WTC11 (cell line): ENCODE results near the gene SCIN. TPM values are rescaled to one million over a fixed set of nuclear protein-coding genes. Genes with fewer than 3 reads are reported as not detected.

Source experiments
- ATAC-seq: fragments of 200-7000 bp; cut with Tn5 transposase; 2 replicates; pipeline ENCODE4 v1.10.0; 2021; ENCODE audit warnings: mild to moderate bottlenecking, moderate library complexity
- CTCF ChIA-PET: fragments of 300-600 bp; sonication (Branson Sonifier 250); formaldehyde crosslinking; loops from one replicate; lab custom pipeline; 2021; ENCODE audit warnings: antibody characterized with exemption; lab: Charles Lee
- POLR2A ChIA-PET: fragments of 350-600 bp; sonication (Branson Sonifier 250); formaldehyde crosslinking; loops from one replicate; lab custom pipeline; 2021; ENCODE audit warnings: antibody characterized with exemption; lab: Charles Lee
- DNase-seq: peaks from one replicate; pipeline ENCODE4 v3.0.0; 2021; ENCODE audit warnings: low spot score
- H3K27ac Mint-ChIP-seq: 2 replicates; pipeline ENCODE4 v1.8.0; 2021; ENCODE audit warnings: mixed read lengths
- H3K27me3 Mint-ChIP-seq: 2 replicates; pipeline ENCODE4 v1.8.0; 2021; ENCODE audit warnings: low read depth, mild to moderate bottlenecking, moderate library complexity, mixed read lengths
- H3K36me3 Mint-ChIP-seq: 2 replicates; pipeline ENCODE4 v1.8.0; 2021; ENCODE audit warnings: mixed read lengths
- H3K4me1 Mint-ChIP-seq: 2 replicates; pipeline ENCODE4 v1.8.0; 2022; ENCODE audit warnings: mixed read lengths
- H3K4me3 Mint-ChIP-seq: 2 replicates; pipeline ENCODE4 v1.8.0; 2021; ENCODE audit warnings: mild to moderate bottlenecking, moderate library complexity, mixed read lengths
- H3K9me3 Mint-ChIP-seq: 2 replicates; pipeline ENCODE4 v1.8.0; 2021; ENCODE audit warnings: mixed read lengths
- CREM ChIP-seq: sonication (generic); formaldehyde crosslinking; IDR thresholded peaks from 2 replicates; pipeline ENCODE4 v1.8.1; 2022; ENCODE audit warnings: mild to moderate bottlenecking, missing genetic modification reagents, moderate library complexity
- CTCF ChIP-seq: fragments of 200-600 bp; IDR thresholded peaks from 2 replicates; pipeline ENCODE4 v1.8.0; 2022; ENCODE audit warnings: antibody characterized with exemption
- FOXP1 ChIP-seq: sonication (generic); formaldehyde crosslinking; IDR thresholded peaks from 2 replicates; pipeline ENCODE4 v1.8.0; 2022; ENCODE audit warnings: missing genetic modification reagents, mild to moderate bottlenecking, moderate library complexity, borderline replicate concordance
- GRHL2 ChIP-seq: fragments of 250-450 bp; sonication (Bioruptor Pico); IDR thresholded peaks from 2 replicates; pipeline ENCODE4 v1.8.0; 2022; ENCODE audit warnings: mild to moderate bottlenecking, moderate library complexity; ENCODE audit not compliant: insufficient replicate concordance, severe bottlenecking
- HMGA2 ChIP-seq: fragments of 250-450 bp; sonication (Bioruptor Pico); IDR thresholded peaks from 2 replicates; pipeline ENCODE4 v1.4.0; 2021; ENCODE audit warnings: mild to moderate bottlenecking, moderate library complexity
- NFYB ChIP-seq: sonication (generic); formaldehyde crosslinking; conservative IDR thresholded peaks from 2 replicates; pipeline ENCODE4 v1.8.0; 2022; ENCODE audit warnings: low read depth, missing genetic modification reagents
- SMAD4 ChIP-seq: sonication (generic); formaldehyde crosslinking; IDR thresholded peaks from 2 replicates; pipeline ENCODE4 v1.8.0; 2022; ENCODE audit warnings: mild to moderate bottlenecking, missing genetic modification reagents
- SP1 ChIP-seq: sonication (generic); formaldehyde crosslinking; conservative IDR thresholded peaks from 2 replicates; pipeline ENCODE4 v1.8.1; 2022; ENCODE audit warnings: missing genetic modification reagents
- STAT6 ChIP-seq: sonication (generic); formaldehyde crosslinking; conservative IDR thresholded peaks from 2 replicates; pipeline ENCODE4 v1.8.1; 2023; ENCODE audit warnings: mild to moderate bottlenecking, low read depth, missing genetic modification reagents, moderate library complexity
- TP53 ChIP-seq: sonication (generic); formaldehyde crosslinking; IDR thresholded peaks from 2 replicates; pipeline ENCODE4 v1.8.1; 2023; ENCODE audit warnings: mild to moderate bottlenecking, missing genetic modification reagents
- ZNF263 ChIP-seq: sonication (generic); formaldehyde crosslinking; IDR thresholded peaks from 2 replicates; pipeline ENCODE4 v1.8.1; 2022; ENCODE audit warnings: low read depth, mild to moderate bottlenecking, moderate library complexity, missing genetic modification reagents
- ZNF396 ChIP-seq: fragments of 250-450 bp; sonication (Bioruptor Pico); IDR thresholded peaks from 2 replicates; pipeline ENCODE4 v1.8.0; 2021; ENCODE audit warnings: mild to moderate bottlenecking, moderate library complexity, borderline replicate concordance
- total RNA-seq: library from RNA; stranded (reverse); gene quantifications from 3 replicates; pipeline ENCODE4 v1.2.3, GENCODE V29; 2021
- TF ChIP-seq, protein P1 (sequence below): sonication (generic); formaldehyde crosslinking; IDR thresholded peaks from 2 replicates; pipeline ENCODE4 v1.8.0; 2022; ENCODE audit warnings: missing genetic modification reagents
- TF ChIP-seq, protein P2 (sequence below): fragments of 250-450 bp; sonication (Bioruptor Pico); IDR thresholded peaks from 2 replicates; pipeline ENCODE4 v1.9.0; 2021; ENCODE audit warnings: mild to moderate bottlenecking
- TF ChIP-seq, protein P3 (sequence below): sonication (generic); formaldehyde crosslinking; IDR thresholded peaks from 2 replicates; pipeline ENCODE4 v1.8.0; 2022; ENCODE audit warnings: mild to moderate bottlenecking, missing genetic modification reagents
- TF ChIP-seq, protein P4 (sequence below): sonication (generic); formaldehyde crosslinking; IDR thresholded peaks from 2 replicates; pipeline ENCODE4 v1.8.0; 2023; ENCODE audit warnings: missing genetic modification reagents

The SCIN gene
- total RNA-seq, 1 experiment from 2014 or later: 0.98 TPM

DNA sequence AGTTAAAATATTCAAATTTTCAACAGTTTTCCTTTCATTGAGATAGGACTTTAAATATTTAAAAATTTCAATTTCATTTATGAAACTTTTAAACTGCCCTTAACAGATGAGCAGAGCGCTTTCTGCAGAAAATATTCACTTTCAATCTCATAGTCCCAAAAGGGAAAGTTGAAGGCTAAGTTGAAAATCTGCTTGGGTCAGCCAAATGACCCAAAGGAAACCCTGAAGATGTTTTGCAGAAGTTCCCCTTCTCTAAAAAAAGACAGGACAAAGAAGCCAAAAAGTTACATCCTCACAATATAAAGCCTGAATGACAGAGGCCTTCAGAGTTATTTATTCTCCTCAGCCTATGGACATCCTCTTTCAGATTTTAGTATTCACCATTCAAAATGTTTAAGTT lies 17.6 kb upstream of the SCIN start (continued):
- no peak for TF ChIP-seq FOXP1 (CRISPR knock-in tag)
- TF ChIP-seq ZNF263: no peak
- no peak for TF ChIP-seq ZNF396
- TF ChIP-seq, protein P1, sequence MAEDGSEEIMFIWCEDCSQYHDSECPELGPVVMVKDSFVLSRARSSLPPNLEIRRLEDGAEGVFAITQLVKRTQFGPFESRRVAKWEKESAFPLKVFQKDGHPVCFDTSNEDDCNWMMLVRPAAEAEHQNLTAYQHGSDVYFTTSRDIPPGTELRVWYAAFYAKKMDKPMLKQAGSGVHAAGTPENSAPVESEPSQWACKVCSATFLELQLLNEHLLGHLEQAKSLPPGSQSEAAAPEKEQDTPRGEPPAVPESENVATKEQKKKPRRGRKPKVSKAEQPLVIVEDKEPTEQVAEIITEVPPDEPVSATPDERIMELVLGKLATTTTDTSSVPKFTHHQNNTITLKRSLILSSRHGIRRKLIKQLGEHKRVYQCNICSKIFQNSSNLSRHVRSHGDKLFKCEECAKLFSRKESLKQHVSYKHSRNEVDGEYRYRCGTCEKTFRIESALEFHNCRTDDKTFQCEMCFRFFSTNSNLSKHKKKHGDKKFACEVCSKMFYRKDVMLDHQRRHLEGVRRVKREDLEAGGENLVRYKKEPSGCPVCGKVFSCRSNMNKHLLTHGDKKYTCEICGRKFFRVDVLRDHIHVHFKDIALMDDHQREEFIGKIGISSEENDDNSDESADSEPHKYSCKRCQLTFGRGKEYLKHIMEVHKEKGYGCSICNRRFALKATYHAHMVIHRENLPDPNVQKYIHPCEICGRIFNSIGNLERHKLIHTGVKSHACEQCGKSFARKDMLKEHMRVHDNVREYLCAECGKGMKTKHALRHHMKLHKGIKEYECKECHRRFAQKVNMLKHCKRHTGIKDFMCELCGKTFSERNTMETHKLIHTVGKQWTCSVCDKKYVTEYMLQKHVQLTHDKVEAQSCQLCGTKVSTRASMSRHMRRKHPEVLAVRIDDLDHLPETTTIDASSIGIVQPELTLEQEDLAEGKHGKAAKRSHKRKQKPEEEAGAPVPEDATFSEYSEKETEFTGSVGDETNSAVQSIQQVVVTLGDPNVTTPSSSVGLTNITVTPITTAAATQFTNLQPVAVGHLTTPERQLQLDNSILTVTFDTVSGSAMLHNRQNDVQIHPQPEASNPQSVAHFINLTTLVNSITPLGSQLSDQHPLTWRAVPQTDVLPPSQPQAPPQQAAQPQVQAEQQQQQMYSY: no peak
- TF ChIP-seq GRHL2 (CRISPR knock-in tag): no peak
- TF ChIP-seq, protein P2, sequence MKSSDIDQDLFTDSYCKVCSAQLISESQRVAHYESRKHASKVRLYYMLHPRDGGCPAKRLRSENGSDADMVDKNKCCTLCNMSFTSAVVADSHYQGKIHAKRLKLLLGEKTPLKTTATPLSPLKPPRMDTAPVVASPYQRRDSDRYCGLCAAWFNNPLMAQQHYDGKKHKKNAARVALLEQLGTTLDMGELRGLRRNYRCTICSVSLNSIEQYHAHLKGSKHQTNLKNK (CRISPR knock-in tag): no peak
- no peak for TF ChIP-seq STAT6 (CRISPR knock-in tag)
- no peak for TF ChIP-seq HMGA2
- TF ChIP-seq CREM (CRISPR knock-in tag): no peak
- TF ChIP-seq, protein P3, sequence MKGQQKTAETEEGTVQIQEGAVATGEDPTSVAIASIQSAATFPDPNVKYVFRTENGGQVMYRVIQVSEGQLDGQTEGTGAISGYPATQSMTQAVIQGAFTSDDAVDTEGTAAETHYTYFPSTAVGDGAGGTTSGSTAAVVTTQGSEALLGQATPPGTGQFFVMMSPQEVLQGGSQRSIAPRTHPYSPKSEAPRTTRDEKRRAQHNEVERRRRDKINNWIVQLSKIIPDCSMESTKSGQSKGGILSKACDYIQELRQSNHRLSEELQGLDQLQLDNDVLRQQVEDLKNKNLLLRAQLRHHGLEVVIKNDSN (CRISPR knock-in tag): no peak
- TF ChIP-seq SMAD4 (CRISPR knock-in tag): no peak
- TF ChIP-seq, protein P4, sequence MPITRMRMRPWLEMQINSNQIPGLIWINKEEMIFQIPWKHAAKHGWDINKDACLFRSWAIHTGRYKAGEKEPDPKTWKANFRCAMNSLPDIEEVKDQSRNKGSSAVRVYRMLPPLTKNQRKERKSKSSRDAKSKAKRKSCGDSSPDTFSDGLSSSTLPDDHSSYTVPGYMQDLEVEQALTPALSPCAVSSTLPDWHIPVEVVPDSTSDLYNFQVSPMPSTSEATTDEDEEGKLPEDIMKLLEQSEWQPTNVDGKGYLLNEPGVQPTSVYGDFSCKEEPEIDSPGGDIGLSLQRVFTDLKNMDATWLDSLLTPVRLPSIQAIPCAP (CRISPR knock-in tag): no peak
- no peak for TF ChIP-seq SP1 (CRISPR knock-in tag)

GRCh38 chr7:12553416-12553815 lies 17.1 kb upstream of the SCIN start:
- TF ChIP-seq TP53 (CRISPR knock-in tag) (no peak), NFYB (no peak), CTCF (no peak)
- TF ChIP-seq, all 79 proteins: peak for 0
- Mint-ChIP-seq H3K4me1 (peaks cover 21% of the 10 kb centered on the region), H3K36me3 (peaks cover 4% of the 10 kb centered on the region), H3K27me3 (no peaks in the 10 kb centered on the region), H3K4me3 (no peak overlapping the region), H3K27ac (peak overlapping the region; percentile 3; the same call in 1 of the 2 replicates), H3K9me3 (peaks cover 19% of the 10 kb centered on the region)
- DNase-seq (no peak), ATAC-seq (no peak)
- CTCF ChIA-PET: interaction anchor here (1.7 kb wide), 1 partner anchor 95 kb away, joined by 5 read pairs; no protein-coding TSS in a partner anchor
- POLR2A ChIA-PET: no interaction called here
